ENCODE results near the gene KCTD17. TPM values are rescaled to one million over a fixed set of nuclear protein-coding genes. Genes with fewer than 3 reads are reported as not detected.

The KCTD17 gene
- total and polyA plus RNA-seq, 4 donors = 2.0 to 5.2 (median 3.7) TPM

DNA sequence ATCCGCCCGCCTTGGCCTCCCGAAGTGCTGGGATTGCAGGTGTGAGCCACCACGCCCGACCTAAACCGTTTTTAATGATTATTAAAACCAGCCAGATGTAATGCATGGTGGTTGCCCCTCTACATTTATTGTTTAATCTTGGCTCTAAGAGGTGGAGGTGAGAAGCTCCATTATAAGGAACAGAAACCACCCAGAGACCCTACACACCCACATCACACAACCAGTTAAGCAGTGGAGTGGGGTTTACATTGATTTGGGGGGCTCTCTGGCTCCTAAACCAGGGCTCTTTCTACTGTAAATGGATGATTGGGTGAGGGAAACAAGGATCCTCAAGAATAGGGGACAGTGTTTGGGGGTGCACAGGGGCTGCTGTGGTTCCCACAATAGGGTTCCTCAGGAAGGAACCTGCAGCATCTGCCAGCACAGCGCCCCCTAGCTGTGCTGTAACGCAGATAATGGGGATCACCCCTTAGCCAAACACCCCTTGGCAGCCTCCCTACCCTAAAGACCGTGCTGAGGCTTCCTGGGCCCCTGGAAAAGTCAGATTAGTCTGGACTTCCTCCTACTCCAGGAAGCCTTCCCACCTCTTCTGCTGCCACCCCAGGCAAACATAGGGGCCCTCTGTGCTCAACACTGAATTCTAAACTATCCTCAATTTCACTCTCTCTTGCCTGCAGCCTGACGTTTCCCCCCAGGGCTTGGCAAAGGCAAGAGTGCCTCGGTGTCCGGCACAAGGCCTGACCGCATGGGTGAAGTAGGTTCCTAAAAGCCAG, 29.6 kb upstream of the KCTD17 start:
- WGBS = 42% methylated on average over 13 of the region's 13 CpGs
- H3K4me3 ChIP-seq (ENCODE audit: low read depth in 1 of 3, low read length in 3 of 3) = no peak overlapping the region
- H3K27ac ChIP-seq (ENCODE audit: low read depth in 1 of 2, low read length in 2 of 2) = peak overlapping the region; percentile 91 to 93
- H3K9me3 ChIP-seq (ENCODE audit: control insufficient read depth in 4 of 4, low read length in 3 of 4) = no peaks in the 10 kb centered on the region
- TF ChIP-seq EGR1 (IDR thresholded peaks at IDR 0.05; ENCODE audit: low read depth in 2 of 2) (no peak), GABPA (IDR thresholded peaks at IDR 0.05 in 1 of 2, conservative IDR thresholded peaks at IDR 0.05 in 1 of 2) (no peak), RAD21 (IDR thresholded peaks at IDR 0.05) (peak in 1 of 2 donors; percentile 49), JUND (IDR thresholded peaks at IDR 0.05) (no peak)
- TF ChIP-seq, protein P1, sequence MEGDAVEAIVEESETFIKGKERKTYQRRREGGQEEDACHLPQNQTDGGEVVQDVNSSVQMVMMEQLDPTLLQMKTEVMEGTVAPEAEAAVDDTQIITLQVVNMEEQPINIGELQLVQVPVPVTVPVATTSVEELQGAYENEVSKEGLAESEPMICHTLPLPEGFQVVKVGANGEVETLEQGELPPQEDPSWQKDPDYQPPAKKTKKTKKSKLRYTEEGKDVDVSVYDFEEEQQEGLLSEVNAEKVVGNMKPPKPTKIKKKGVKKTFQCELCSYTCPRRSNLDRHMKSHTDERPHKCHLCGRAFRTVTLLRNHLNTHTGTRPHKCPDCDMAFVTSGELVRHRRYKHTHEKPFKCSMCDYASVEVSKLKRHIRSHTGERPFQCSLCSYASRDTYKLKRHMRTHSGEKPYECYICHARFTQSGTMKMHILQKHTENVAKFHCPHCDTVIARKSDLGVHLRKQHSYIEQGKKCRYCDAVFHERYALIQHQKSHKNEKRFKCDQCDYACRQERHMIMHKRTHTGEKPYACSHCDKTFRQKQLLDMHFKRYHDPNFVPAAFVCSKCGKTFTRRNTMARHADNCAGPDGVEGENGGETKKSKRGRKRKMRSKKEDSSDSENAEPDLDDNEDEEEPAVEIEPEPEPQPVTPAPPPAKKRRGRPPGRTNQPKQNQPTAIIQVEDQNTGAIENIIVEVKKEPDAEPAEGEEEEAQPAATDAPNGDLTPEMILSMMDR (IDR thresholded peaks at IDR 0.05; ENCODE audit: low read depth, low read length, missing input control) = peak; percentile 59
- no peak overlapping the region for H3K9ac ChIP-seq (ENCODE audit: low read depth in 1 of 2, low read length in 2 of 2)
- peak; percentile 63 for DNase-seq (ENCODE audit: low spot score)
- peaks cover 0 to 2% (median 0%) of the 10 kb centered on the region in 4 donors for H3K36me3 ChIP-seq (ENCODE audit: control insufficient read depth in 4 of 4, insufficient read depth in 3 of 4, low read depth in 1 of 4, low read length in 3 of 4)
- H3K27me3 ChIP-seq (ENCODE audit: control insufficient read depth in 4 of 4, insufficient read depth in 4 of 4, low read length in 3 of 4) = no peaks in the 10 kb centered on the region
- peaks cover 6 to 80% (median 60%) of the 10 kb centered on the region in 4 donors for H3K4me1 ChIP-seq (ENCODE audit: control insufficient read depth in 4 of 4, insufficient read depth in 4 of 4, low read length in 3 of 4)

DNA sequence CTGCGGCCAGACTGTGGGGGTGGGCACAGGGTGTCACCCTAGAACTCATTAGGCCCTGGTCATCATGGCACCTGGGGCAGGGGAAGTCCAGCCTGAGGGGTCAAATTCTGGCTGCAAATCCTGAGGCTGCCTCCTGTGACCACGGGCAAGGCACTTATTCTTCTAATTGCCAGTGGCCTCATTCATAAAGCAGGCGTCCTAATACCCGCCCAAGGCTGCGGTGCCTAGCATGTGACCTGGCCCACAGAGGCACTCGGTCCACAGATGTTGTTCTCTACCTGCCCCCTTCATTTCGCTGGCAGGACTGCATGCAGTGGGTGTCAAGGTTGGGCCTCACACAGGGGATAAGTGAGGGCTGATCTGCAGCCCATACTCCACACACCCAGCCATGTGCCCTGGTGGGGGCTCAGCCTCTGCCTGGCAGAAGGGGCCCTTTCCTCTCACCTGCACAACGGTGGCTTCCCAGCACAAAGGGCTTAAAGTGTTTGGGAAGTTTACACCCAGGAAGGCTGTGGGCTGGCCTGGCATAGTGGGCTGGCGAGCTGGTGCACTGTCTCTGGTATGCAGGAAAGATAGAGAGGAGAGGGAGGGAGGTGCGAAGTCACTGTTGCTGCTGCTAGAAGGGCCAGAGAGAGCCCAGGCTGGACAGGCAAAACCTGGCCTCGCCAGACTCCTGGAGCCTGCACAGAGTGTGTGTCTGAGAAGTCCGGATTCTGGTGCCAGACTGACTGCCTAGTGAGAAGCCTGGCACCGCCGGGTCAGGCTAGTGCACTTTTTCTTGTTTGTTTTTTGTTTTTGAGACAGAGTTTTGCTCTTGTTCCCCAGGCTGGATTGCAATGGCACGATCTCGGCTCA, 28.8 kb upstream of the KCTD17 start:
- Histone ChIP-seq H3K4me3 (ENCODE audit: low read depth in 1 of 3, low read length in 3 of 3) (no peak overlapping the region), H3K4me1 (ENCODE audit: control insufficient read depth in 4 of 4, insufficient read depth in 4 of 4, low read length in 3 of 4) (peaks cover 4 to 80% (median 60%) of the 10 kb centered on the region in 4 donors), H3K9ac (ENCODE audit: low read depth in 1 of 2, low read length in 2 of 2) (peak overlapping the region in 1 of 2 donors; percentile 44), H3K36me3 (ENCODE audit: control insufficient read depth in 4 of 4, insufficient read depth in 3 of 4, low read depth in 1 of 4, low read length in 3 of 4) (peaks cover 0 to 7% (median 6%) of the 10 kb centered on the region in 4 donors), H3K27ac (ENCODE audit: low read depth in 1 of 2, low read length in 2 of 2) (peak overlapping the region; percentile 91 to 93), H3K27me3 (ENCODE audit: control insufficient read depth in 4 of 4, insufficient read depth in 4 of 4, low read length in 3 of 4) (no peaks in the 10 kb centered on the region), H3K9me3 (ENCODE audit: control insufficient read depth in 4 of 4, low read length in 3 of 4) (no peaks in the 10 kb centered on the region)
- WGBS = 28% methylated on average over 16 of the region's 16 CpGs
- no peak for DNase-seq (ENCODE audit: low spot score)
- TF ChIP-seq RAD21 (IDR thresholded peaks at IDR 0.05) (no peak), YY1 (IDR thresholded peaks at IDR 0.05) (no peak), FOXA1 (IDR thresholded peaks at IDR 0.05) (no peak), JUND (IDR thresholded peaks at IDR 0.05) (no peak), HNF4A (conservative IDR thresholded peaks at IDR 0.05) (no peak), FOXA2 (IDR thresholded peaks at IDR 0.05) (no peak), RXRA (IDR thresholded peaks at IDR 0.05) (no peak), EGR1 (IDR thresholded peaks at IDR 0.05; ENCODE audit: low read depth in 2 of 2) (no peak), NR2F2 (IDR thresholded peaks at IDR 0.05) (no peak), HNF4G (IDR thresholded peaks at IDR 0.05) (no peak), GABPA (IDR thresholded peaks at IDR 0.05 in 1 of 2, conservative IDR thresholded peaks at IDR 0.05 in 1 of 2) (no peak), SP1 (IDR thresholded peaks at IDR 0.05) (no peak), TAF1 (conservative IDR thresholded peaks at IDR 0.05) (no peak)
- TF ChIP-seq, protein P2, sequence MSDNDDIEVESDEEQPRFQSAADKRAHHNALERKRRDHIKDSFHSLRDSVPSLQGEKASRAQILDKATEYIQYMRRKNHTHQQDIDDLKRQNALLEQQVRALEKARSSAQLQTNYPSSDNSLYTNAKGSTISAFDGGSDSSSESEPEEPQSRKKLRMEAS (IDR thresholded peaks at IDR 0.05) = no peak
- TF ChIP-seq, protein P3, sequence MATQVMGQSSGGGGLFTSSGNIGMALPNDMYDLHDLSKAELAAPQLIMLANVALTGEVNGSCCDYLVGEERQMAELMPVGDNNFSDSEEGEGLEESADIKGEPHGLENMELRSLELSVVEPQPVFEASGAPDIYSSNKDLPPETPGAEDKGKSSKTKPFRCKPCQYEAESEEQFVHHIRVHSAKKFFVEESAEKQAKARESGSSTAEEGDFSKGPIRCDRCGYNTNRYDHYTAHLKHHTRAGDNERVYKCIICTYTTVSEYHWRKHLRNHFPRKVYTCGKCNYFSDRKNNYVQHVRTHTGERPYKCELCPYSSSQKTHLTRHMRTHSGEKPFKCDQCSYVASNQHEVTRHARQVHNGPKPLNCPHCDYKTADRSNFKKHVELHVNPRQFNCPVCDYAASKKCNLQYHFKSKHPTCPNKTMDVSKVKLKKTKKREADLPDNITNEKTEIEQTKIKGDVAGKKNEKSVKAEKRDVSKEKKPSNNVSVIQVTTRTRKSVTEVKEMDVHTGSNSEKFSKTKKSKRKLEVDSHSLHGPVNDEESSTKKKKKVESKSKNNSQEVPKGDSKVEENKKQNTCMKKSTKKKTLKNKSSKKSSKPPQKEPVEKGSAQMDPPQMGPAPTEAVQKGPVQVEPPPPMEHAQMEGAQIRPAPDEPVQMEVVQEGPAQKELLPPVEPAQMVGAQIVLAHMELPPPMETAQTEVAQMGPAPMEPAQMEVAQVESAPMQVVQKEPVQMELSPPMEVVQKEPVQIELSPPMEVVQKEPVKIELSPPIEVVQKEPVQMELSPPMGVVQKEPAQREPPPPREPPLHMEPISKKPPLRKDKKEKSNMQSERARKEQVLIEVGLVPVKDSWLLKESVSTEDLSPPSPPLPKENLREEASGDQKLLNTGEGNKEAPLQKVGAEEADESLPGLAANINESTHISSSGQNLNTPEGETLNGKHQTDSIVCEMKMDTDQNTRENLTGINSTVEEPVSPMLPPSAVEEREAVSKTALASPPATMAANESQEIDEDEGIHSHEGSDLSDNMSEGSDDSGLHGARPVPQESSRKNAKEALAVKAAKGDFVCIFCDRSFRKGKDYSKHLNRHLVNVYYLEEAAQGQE (IDR thresholded peaks at IDR 0.05) = no peak
- TF ChIP-seq, protein P4, sequence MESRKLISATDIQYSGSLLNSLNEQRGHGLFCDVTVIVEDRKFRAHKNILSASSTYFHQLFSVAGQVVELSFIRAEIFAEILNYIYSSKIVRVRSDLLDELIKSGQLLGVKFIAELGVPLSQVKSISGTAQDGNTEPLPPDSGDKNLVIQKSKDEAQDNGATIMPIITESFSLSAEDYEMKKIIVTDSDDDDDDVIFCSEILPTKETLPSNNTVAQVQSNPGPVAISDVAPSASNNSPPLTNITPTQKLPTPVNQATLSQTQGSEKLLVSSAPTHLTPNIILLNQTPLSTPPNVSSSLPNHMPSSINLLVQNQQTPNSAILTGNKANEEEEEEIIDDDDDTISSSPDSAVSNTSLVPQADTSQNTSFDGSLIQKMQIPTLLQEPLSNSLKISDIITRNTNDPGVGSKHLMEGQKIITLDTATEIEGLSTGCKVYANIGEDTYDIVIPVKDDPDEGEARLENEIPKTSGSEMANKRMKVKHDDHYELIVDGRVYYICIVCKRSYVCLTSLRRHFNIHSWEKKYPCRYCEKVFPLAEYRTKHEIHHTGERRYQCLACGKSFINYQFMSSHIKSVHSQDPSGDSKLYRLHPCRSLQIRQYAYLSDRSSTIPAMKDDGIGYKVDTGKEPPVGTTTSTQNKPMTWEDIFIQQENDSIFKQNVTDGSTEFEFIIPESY (IDR thresholded peaks at IDR 0.05) = no peak
- TF ChIP-seq, protein P5, sequence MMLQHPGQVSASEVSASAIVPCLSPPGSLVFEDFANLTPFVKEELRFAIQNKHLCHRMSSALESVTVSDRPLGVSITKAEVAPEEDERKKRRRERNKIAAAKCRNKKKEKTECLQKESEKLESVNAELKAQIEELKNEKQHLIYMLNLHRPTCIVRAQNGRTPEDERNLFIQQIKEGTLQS (IDR thresholded peaks at IDR 0.05) = no peak
- TF ChIP-seq, protein P1 (IDR thresholded peaks at IDR 0.05; ENCODE audit: low read depth, low read length, missing input control) = no peak
